ENCODE measurements around the gene TSHZ2.

TSHZ2 gene

DNA sequence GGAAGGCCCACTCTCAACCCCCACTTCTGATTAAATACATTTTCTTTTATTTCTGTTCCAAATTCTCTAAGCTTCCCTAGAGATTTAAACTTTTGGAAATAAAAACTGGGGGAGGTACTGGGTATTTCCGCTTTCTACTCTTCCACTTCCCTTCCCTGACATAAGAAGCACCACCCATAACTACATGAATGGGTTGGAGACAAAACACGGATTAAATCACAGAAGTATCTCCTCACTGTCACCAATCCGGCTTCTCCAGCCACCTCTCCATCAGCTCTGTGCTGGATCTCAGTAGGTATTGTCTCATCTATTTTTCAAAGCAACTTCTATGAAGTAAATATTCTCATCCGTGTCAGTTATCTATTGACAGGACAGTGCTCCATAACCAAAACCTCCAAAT lies 150.7 kb downstream of the TSHZ2 start:
- in situ Hi-C loops (cut with MboI; ENCODE audit: low sequenced_read_pairs), result no loop called here

DNA sequence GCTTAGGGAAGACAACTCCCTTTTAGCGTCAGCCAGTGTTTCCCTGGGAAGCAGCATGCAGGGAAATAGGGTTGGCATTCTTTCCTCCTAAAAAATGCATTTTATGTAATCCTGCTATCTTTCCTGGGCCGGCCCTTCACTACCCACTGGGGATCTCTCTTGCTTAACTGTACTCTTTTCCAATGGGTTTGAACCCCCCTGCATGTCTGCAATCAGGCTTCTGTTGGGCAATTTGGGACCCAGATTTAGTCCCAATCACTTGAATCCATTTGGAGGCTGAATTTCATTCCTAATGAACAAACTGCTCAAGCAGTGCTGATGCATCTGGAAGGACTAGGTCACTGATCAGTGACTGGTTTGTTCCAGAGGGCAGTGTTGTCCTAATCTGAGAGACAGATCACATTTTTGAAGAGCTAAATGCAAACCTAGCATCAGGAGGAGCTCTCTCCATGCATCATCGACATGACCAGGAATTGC lies 152.0 kb downstream of the TSHZ2 start:
- in situ Hi-C loops (cut with MboI; ENCODE audit: low sequenced_read_pairs), result no loop called here

DNA sequence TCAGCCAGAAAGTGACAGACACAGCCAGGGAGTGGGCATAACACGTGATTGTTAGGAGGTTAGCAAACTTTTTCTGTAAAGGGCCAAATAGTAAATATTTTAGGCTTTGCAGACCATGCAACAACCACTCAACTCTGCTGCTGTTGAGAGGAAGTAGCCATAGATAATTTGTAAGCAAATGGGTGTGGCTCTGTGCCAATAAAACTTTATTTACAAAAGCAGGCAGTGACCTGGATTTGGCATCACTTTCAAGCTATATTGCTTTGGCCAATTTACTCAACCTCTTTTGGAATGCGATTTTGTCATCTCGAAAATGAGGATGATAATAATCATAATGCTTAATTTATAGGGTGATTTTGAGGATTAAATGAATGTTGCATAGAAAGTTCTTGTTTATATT lies 152.6 kb downstream of the TSHZ2 start:
- in situ Hi-C loops (cut with MboI; ENCODE audit: low sequenced_read_pairs), result no loop called here

DNA sequence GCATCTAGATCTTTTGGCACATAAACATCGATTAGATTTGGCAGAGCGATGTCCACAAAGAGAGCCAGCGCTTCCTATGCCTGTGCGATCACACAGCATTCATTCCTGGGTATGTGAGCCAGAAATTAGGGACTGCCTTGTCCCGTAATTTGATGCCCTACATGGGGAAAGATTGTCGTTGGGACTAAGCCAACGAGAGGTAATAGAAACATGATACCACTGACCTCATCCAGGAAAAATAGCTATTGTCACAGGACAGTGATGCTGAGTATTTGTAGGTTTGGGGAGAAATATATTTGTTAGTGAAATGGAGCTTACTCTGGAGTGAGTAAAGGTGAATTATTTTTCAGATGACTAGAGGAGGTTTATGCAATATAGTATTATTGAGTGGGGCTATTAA lies 154.0 kb downstream of the TSHZ2 start:
- in situ Hi-C loops (cut with MboI; ENCODE audit: low sequenced_read_pairs), result no loop called here

DNA sequence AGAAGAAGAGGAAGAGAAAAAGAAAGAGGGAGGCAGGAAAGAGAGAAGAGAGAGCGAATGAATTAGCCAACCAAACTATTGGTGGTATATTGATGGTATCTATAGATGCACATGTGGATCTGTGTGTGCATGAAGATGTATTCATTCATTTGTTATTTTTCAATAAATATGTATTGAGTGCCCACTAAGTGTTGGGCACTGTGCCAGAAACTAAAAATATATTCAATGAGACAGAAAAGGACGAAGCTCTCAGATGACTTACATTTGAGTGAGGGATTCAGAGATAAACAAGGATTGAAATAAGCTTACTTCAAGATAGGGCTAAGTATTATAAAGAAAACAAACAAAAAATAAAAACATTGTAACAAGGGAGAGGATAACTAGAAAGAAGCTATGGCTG lies 154.9 kb downstream of the TSHZ2 start:
- in situ Hi-C loops (cut with MboI; ENCODE audit: low sequenced_read_pairs), result no loop called here

DNA sequence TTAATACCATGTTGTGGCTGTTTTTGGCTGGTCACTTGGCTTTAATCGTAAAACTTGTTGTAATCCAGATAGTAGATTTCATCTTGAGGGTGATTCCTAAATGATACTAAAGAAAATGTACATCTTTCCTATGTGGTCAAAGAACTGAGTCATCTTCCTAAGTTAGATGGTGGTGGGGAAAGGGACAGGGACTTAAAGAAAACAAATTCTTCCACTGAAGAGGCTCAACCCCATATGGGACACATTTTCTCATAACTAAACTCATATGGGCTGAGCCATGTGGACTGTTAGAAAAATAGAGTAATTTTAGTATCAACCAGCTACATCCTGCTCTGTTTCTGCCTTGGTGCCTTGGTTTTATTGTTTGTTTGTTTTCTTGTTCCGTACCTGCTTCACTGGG lies 155.8 kb downstream of the TSHZ2 start:
- in situ Hi-C loops (cut with MboI; ENCODE audit: low sequenced_read_pairs), result no loop called here

DNA sequence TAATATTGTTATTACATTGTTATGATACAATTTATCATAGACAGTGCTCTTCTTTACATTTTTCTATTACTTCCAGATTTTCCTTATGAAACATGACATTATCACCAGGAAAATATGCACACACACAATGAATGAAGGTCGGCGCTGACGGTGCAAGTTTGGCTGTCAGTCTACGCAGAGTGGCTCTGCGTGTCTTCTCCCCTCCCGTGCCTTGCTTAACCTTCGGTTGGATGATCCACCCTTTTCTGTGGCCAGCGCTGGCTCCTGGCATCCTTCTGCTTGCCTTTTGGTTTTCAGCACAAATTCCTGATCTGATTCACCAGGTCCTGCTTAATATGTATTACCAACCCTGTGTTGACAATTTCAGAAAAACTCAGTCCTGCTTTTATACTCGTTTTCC lies 157.4 kb downstream of the TSHZ2 start:
- in situ Hi-C loops (cut with MboI; ENCODE audit: low sequenced_read_pairs), result no loop called here

DNA sequence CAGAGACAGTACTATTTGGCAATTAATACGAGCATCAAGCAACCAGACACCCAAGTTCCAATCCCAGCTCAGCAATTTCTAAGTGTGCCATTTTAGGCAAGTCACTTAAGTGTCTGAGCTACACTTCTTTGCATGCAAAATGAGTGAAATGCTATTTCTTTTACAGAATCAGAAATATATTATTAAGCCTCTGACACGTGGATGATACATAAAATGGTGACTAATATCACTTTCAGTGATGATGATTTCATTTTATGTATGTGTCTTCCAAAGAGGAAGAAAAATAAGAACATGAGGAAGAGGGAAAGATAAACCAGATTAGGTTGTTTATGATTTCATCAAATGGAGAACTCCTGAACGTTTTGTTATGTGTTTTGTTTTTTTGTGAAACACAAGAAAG lies 158.6 kb downstream of the TSHZ2 start:
- in situ Hi-C loops (cut with MboI; ENCODE audit: low sequenced_read_pairs), result no loop called here

DNA sequence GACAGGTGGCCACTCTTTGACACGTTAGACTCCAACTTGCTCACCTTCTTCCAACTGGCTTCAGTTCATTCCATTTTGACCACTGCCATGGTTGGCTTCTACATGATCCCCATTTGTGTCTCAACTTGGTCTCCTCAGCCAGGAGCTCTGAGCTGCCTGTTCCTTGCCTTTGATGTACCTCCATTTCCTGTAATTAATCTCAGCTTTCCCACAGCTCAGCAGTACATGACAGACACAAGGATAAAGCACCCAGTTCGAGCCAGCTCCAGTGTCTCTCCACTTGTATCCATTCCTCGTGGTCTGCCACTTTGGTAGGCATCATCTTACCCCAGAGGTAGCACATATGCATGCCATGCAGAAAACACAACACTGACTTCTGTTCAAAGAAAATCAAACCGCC lies 161.0 kb downstream of the TSHZ2 start:
- in situ Hi-C loops (cut with MboI; ENCODE audit: low sequenced_read_pairs), result no loop called here

DNA sequence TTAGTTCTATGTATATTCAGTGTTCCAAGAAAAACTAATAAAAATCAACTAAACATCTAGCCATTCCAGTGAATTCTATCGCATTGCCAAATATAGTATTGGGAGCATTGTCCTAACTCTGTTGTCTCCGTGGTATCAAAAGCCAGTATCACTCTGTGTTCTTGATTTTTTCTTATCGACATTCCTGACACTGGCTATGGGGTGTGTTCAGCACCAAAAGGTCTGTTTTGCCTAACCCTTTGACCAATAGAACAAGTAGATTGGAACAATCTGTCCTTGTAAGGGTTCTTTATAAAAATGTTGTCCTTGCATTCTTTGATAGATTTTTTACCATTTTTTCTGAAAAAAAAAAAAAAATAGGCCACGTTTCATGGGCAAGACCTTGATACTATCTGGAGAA lies 161.5 kb downstream of the TSHZ2 start:
- in situ Hi-C loops (cut with MboI; ENCODE audit: low sequenced_read_pairs), result no loop called here

DNA sequence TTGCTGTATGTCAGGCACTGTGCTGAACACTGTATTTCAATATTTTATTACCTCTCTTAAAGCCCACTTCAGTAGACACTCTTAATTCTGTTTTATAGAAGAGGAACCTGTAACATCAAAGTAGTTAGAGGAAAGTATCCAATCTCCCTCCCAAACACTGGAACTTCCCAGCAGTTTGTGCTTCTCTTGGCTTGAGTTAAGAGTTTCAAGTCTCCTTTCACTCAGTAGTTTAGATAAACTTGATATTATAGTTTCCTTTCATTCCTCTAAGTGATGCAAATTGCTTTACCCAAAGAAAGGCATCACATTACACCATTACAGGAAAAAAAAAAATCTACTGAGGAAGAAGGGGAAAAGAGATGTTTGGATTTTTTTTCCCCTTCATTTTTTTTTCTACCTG lies 164.3 kb downstream of the TSHZ2 start:
- in situ Hi-C loops (cut with MboI; ENCODE audit: low sequenced_read_pairs), result no loop called here

DNA sequence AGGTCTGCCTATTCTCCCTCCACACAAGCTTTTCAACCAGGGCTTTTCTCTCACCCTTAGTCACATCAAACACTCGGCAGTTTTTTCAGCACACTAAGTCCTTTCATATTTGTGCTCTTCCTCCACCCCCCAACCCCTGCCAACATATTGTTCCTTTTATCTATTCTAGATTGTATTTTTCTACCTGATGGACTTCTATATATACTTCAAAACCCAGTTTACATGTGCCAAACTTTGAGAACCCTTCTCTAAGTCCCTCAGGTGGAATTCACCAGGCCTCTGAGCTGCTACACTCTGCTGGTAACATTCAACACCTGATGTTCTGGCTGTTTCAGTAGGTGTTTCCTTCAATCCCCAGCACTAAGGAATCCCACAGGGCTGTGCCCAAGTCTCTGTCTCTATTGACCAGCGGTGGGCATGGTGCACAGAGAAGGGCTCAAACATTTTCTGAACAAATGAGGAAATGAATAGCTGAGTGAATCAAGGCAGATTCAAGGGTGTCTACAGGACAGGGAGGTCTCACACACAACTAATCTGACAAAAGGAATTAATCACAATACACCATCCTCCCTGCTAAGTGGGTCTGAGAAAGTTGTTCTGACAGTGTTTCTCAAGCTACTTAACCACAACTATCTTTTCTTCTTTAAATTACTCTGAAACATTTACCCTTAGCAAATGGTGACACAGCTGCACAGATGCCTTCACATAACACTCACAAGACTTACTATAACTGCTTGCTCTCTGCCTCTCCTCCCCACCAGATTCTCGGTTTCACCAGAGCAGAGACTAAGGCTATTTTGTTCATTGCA lies 166.5 kb downstream of the TSHZ2 start:
- in situ Hi-C loops (cut with MboI; ENCODE audit: low sequenced_read_pairs), result no loop called here

DNA sequence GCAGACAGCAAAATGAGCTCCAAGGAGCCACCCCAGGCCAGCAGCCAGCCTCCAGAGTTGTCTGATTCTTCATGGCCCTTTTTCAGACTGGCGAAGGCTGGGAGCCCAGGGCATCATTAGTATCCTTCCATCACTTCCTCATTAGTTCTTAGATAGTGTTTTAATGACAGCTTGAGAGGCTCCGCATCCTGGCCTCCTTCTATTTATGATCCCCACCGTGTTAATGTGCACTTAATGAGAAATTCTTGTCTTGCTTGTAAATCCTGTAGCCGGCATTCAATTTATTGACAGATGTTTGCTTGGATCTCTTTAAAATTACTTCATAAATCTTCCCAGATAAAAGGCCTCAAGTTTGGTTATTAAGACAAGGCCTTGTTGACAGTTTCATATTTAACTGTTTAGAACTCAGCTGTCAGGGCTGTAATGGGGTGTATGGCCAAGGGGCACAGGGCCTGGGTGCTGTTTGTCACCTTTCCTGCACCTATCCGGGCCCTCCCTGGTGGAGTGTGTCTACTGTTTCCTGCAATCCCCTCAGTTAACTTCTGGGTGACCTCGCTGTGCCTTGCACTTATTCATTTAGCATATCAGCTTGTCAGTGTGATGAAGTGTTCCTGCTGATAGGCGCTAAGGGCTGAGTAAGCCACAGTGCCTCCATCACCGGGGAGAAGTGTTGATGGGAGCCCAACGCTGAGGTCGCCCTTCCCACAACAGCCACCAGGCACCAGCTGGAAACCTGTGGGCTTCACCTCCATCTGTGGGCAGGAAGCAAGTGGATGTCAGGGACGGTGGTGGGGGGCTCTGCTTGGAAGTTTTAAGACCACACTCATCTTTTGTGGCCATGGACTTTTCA lies 169.3 kb downstream of the TSHZ2 start:
- in situ Hi-C loops (cut with MboI; ENCODE audit: low sequenced_read_pairs), result no loop called here

DNA sequence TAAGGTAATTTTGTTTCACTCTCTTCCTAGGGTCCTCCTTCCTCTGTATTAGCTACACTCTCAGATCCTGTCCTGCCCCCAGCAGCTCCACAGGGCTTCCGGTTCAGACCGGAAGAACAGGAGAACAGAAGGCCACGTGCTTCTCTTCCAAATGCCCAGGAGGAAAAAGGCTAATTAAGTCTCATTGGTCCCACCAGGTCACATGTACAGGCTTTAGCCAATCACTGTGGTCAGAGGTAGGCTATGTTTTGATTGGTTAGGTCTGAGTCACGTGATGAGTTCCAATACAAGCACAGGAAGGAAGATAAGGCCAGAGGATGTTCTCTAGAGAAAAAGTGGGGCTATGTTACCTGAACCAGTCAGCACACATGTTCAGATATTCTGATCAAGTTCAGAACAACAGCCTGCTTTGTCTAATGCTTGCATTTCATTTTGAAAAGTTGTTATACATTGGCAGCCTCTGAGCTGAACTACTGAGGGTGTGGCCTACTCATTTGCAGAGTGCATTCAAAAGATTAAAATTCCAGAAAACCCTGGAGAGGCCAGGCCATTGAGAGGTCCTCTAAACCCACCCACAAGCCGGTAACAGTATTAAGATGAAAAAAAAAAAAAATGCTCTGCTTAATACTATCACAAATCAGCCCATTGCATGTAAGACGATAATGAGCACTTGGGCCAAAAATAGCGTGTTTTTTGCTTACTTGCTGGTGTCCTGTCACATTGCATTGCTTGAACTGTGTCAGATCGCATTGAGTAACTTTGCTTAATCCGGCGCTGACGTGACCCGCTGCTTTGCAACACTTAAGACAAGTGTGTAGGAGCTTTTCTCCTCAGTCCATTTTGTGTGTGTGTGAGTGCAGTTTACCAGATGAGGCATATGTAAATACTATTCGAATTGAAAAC lies 170.3 kb downstream of the TSHZ2 start:
- in situ Hi-C loops (cut with MboI; ENCODE audit: low sequenced_read_pairs), result no loop called here

DNA sequence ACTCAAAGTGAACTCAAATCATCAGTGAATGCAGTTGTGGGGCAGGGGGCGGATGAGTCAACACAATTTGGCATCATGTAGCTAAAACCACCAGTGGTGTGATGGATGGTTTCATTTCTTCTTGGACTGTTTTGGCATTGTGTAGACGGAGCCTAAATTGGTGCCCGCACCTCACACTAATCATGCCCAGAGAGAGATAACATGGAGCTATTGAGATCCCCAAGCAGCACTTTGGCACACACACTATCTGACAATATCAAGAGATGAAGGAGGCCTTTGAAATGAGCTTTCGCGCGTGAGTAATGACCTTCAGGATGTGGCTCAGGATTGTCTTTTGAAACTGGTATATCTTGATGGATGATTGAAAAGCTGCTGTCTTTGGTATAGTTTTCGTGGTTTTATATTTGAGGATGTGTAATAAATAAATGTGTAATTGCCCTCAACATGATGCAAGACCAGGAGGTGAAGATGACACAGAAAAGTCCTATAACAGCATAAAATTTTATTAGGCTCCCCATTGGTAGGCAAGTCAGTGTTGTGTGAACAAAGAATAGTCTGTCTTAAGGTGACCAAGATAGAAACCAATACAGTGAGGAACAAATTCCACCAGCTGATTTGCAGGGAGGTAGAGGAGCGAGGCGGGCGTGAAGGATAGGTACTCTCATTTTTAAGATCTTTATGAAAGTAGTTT lies 174.2 kb downstream of the TSHZ2 start:
- in situ Hi-C loops (cut with MboI; ENCODE audit: low sequenced_read_pairs), result no loop called here

DNA sequence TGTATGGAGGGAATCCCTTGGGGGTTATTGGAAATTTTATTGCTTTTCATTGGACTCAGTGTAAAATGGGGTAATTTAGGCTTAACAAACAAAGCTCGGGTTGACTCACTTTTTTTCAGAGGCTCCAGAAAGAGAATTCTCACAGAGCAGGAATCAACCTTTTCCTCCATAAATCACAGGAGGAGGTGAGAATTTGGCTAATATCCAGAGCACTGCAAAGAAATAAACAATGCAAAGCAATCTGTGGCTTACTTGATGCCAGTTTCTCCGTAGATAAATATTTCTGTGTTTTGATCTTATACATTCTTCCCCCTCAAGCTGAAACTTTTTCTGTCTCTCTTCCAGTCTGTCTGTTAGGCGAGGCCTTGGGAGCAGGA lies 176.6 kb downstream of the TSHZ2 start:
- in situ Hi-C loops (cut with MboI; ENCODE audit: low sequenced_read_pairs), result no loop called here

DNA sequence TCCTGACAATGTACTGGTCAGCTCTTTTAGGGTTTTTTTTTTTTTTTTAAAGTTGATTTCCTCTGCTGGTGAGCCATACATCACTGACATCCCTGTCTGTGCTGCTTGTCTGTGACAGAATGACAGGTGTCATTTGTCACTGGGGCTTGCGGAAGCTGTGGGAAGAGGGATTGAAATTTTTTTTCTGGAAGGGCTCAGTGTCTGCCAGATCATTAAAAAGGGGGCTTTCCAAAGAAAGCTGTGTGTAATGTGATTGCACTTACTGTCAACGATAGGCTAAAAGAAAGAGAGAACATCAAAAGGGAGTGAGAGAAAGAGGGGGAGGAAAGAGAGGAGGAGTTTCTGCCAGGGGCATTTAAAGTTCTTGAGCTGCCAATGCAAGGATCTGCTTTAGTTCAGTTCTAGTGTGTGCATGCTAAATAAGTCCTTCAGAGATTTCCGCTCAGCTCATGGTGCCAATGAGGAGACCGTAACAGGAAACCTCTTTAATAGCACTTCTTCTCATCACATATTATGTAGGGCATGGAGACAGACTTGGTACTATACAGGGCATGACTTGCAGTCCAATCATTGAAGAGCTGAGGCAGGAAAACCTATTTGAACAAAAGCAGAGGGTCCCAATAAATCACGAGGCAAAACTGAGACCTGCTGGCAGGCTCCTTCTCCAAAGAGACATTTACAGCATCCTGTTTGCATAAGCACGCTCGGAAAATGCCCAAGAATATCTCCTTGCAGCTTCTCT lies 177.2 kb downstream of the TSHZ2 start:
- in situ Hi-C loops (cut with MboI; ENCODE audit: low sequenced_read_pairs), result no loop called here

DNA sequence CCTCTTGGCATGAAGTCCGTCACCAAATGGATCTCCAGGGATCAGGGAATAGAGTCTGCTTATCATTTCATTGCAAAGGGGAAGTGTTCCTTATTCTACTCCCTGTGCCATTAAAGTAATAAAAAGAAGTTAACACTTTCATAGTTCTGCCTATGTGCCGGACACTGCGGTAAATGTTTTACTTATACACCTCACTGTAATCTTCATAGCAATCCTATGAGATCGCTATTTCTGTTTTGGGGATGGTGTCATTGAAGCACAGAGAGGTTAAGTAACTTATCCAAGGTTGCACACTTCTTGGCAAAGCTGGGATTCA lies 177.7 kb downstream of the TSHZ2 start:
- in situ Hi-C loops (cut with MboI; ENCODE audit: low sequenced_read_pairs), result no loop called here

DNA sequence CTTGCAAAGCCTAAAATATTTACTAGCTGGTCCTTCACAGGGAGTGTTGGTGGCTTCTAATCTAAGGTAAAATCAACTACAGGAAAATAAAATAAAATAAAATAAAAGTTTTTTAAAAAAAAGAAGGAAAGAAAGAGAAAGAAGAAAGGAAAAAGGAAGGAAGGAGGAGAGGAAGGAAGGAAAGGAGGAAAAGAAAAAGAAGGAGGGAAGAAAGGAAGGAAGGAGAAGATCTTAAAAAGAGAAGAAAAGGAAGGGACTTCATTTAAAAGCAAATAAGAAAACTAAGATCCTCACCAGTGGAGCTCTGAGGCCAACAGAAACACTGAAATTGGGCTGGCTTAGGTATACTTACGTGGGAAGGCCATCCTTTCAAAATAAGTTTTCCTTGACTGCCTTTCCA lies 178.4 kb downstream of the TSHZ2 start:
- in situ Hi-C loops (cut with MboI; ENCODE audit: low sequenced_read_pairs), result no loop called here

DNA sequence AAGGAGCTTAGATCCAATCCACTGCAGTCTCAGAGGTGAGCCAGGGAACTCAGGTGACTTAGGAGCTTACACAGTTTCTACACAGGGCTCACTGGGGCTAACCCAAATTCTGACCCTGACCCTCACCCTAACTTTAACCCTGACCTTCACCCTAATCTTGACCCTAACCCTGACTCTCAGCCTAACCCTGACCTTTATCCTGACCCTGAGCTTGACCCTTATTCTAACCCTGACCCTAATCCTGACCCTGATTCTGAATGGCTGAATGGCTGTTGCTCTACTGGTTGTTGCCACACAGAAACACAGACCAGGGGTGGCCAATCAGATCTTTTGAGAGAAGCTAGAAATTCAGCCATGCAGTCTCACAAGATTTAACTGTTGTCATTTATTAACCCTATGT lies 180.1 kb downstream of the TSHZ2 start:
- in situ Hi-C loops (cut with MboI; ENCODE audit: low sequenced_read_pairs), result no loop called here
